Esophagus muscularis mucosa (tissue), 4 donors: ENCODE measurements around the gene ILDR1. TPM values are rescaled to one million over a fixed set of nuclear protein-coding genes. Genes with fewer than 3 reads are reported as not detected.

Experiments used
- DNase-seq: peaks from one replicate; pipeline ENCODE4 v3.0.0-alpha.2; 2017; ENCODE audit errors: extremely low spot score
- H3K27ac ChIP-seq, 4 donors: fragments of 200-600 bp; sonication (generic); replicated peaks in 1 of 4; 1 replicate in 3 of 4; 2 replicates in 1 of 4; pipeline ENCODE4 v1.5.1; 2016 to 2019; ENCODE audit warnings: mild to moderate bottlenecking in 1 of 4
- H3K27me3 ChIP-seq, 4 donors: fragments of 200-600 bp; sonication (generic); one replicate each; pipeline versions ENCODE4 v1.5.1 to v1.6.0; 2016 to 2019
- H3K36me3 ChIP-seq, 4 donors: fragments of 200-600 bp; sonication (generic); one replicate each; pipeline ENCODE4 v1.5.1; 2016 to 2019
- H3K4me1 ChIP-seq, 4 donors: fragments of 200-600 bp; sonication (generic); one replicate each; pipeline ENCODE4 v1.5.1; 2016 to 2019
- H3K4me3 ChIP-seq, 4 donors: fragments of 200-600 bp; sonication (generic); 1 replicate in 2 of 4; 2 replicates in 2 of 4; pipeline ENCODE4 v1.5.1; 2016 to 2019; ENCODE audit warnings: mild to moderate bottlenecking in 4 of 4, moderate library complexity in 1 of 4
- H3K9me3 ChIP-seq, 4 donors: fragments of 200-600 bp; sonication (generic); 1 replicate in 3 of 4; 2 replicates in 1 of 4; pipeline ENCODE4 v1.5.1; 2016 to 2019
- EP300 ChIP-seq: sonication (generic); formaldehyde crosslinking; IDR thresholded peaks from one replicate; pipeline ENCODE4 v1.6.1; 2017; ENCODE audit warnings: antibody characterized with exemption
- POLR2A ChIP-seq: fragments of 450-650 bp; IDR thresholded peaks from one replicate; pipeline ENCODE4 v1.6.1; 2017; ENCODE audit warnings: antibody characterized with exemption, moderate library complexity, mild to moderate bottlenecking, low read depth
- POLR2AphosphoS5 ChIP-seq, 2 donors: sonication (generic); formaldehyde crosslinking; IDR thresholded peaks; one replicate each; pipeline ENCODE4 v1.6.1; 2017; ENCODE audit warnings: antibody characterized with exemption in 2 of 2
- WGBS: methylation state at CpG from one replicate; pipeline ENCODE4 v1.1.5; 2018; 5-methylcytosine and 5-hydroxymethylcytosine counted together
- intact Hi-C: fragments of 100-400 bp; cut with DNase I; formaldehyde crosslinking; loops from one replicate; pipeline ENCODE4 v1.15.1; 2023
- total RNA-seq, 4 donors: library from RNA; depleted of rRNA; stranded (reverse); fragments of >200 nt; gene quantifications; one replicate each; pipeline versions ENCODE4 v1.1.0 to v1.2.1, GENCODE V29; 2016
- TF ChIP-seq, protein P1 (sequence below), 3 experiments: fragments of 200-600 bp in 2 of 3; fragments of 450-650 bp in 1 of 3; sonication (generic) in 2 of 3; IDR thresholded peaks; one replicate each; pipeline ENCODE4 v1.5.1; 2017 to 2019; ENCODE audit warnings: antibody characterized with exemption in 3 of 3, mild to moderate bottlenecking in 2 of 3, moderate library complexity in 1 of 3

Gene ILDR1
- total RNA-seq, 4 donors from 2014 or later: 0.63 TPM; not detected in 3

GRCh38 chr3:122023335-122023910, 1.4 kb upstream of the ILDR1 start:
- H3K27ac ChIP-seq: no peak overlapping the region
- TF ChIP-seq, protein P1, sequence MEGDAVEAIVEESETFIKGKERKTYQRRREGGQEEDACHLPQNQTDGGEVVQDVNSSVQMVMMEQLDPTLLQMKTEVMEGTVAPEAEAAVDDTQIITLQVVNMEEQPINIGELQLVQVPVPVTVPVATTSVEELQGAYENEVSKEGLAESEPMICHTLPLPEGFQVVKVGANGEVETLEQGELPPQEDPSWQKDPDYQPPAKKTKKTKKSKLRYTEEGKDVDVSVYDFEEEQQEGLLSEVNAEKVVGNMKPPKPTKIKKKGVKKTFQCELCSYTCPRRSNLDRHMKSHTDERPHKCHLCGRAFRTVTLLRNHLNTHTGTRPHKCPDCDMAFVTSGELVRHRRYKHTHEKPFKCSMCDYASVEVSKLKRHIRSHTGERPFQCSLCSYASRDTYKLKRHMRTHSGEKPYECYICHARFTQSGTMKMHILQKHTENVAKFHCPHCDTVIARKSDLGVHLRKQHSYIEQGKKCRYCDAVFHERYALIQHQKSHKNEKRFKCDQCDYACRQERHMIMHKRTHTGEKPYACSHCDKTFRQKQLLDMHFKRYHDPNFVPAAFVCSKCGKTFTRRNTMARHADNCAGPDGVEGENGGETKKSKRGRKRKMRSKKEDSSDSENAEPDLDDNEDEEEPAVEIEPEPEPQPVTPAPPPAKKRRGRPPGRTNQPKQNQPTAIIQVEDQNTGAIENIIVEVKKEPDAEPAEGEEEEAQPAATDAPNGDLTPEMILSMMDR (IDR thresholded peaks at IDR 0.05): no peak
- TF ChIP-seq POLR2AphosphoS5 (IDR thresholded peaks at IDR 0.05) (no peak), EP300 (no peak), POLR2A (no peak)
- peaks cover 0 to 7% (median 3%) of the 10 kb centered on the region in 4 donors for H3K4me1 ChIP-seq
- peaks cover 0 to 30% (median 3%) of the 10 kb centered on the region in 4 donors for H3K27me3 ChIP-seq
- H3K9me3 ChIP-seq: no peaks in the 10 kb centered on the region
- no peak overlapping the region for H3K4me3 ChIP-seq
- intact Hi-C loops: no loop called here
- DNase-seq: peak; percentile 74
- no peaks in the 10 kb centered on the region for H3K36me3 ChIP-seq
- 55% methylated on average over 8 of the region's 8 CpGs for WGBS

- Histone ChIP-seq H3K4me1 (peaks cover 0 to 7% (median 3%) of the 10 kb centered on the region in 4 donors), H3K27me3 (peaks cover 0 to 30% (median 3%) of the 10 kb centered on the region in 4 donors), H3K36me3 (no peaks in the 10 kb centered on the region), H3K9me3 (no peaks in the 10 kb centered on the region), H3K27ac (no peak overlapping the region), H3K4me3 (no peak overlapping the region)
- TF ChIP-seq, protein P1 (IDR thresholded peaks at IDR 0.05): no peak
- no peak for TF ChIP-seq EP300
- TF ChIP-seq POLR2A: no peak
- TF ChIP-seq POLR2AphosphoS5 (IDR thresholded peaks at IDR 0.05): no peak
- WGBS: 71% methylated on average over 1 of the region's 1 CpG
- peak; percentile 34 for DNase-seq
- intact Hi-C loops: no loop called here
Measured at GRCh38 chr3:122021037-122021436, 1.0 kb downstream of the ILDR1 start.

- H3K4me1 ChIP-seq: peaks cover 0 to 7% (median 3%) of the 10 kb centered on the region in 4 donors
Measured at GRCh38 chr3:122019493-122019892, 2.6 kb downstream of the ILDR1 start.

DNA sequence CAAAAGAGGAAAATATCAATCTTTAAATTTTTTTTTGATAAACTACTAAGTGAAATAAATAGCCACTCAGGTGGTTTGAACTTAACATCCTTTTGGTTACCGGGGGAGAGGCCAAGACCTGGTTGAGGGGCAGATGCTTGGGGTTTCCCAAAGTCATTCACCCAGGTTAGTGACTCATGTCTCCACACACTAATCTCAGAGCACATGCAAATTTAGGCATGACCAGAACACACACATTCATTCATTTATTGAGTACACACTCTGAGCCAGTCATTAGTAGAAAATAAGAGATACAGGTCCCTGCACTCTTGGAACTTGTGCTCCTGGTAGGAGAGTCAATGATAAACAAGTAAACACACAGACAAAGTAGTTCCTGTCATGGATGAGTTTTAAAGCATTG, 7.3 kb downstream of the ILDR1 start:
- 86% methylated on average over 1 of the region's 1 CpG for WGBS

More at GRCh38 chr3:122019493-122019892, 2.6 kb downstream of the ILDR1 start:
- Histone ChIP-seq H3K27me3 (peaks cover 0 to 30% (median 3%) of the 10 kb centered on the region in 4 donors), H3K36me3 (no peaks in the 10 kb centered on the region), H3K27ac (no peak overlapping the region), H3K4me3 (no peak overlapping the region), H3K9me3 (no peaks in the 10 kb centered on the region)
- intact Hi-C loops: no loop called here
- DNase-seq: peak; percentile 66
- TF ChIP-seq, protein P1 (IDR thresholded peaks at IDR 0.05): no peak
- TF ChIP-seq POLR2A (no peak), EP300 (no peak), POLR2AphosphoS5 (IDR thresholded peaks at IDR 0.05) (no peak)

More for the DNA sequence above, 7.3 kb downstream of the ILDR1 start:
- no peak overlapping the region for H3K4me3 ChIP-seq
- no peaks in the 10 kb centered on the region for H3K27me3 ChIP-seq
- H3K4me1 ChIP-seq: no peaks in the 10 kb centered on the region
- peak; percentile 24 for DNase-seq
- H3K9me3 ChIP-seq: no peaks in the 10 kb centered on the region
- no peaks in the 10 kb centered on the region for H3K36me3 ChIP-seq
- H3K27ac ChIP-seq: no peak overlapping the region
- intact Hi-C loops: no loop called here
- no peak for TF ChIP-seq POLR2AphosphoS5 (IDR thresholded peaks at IDR 0.05)
- TF ChIP-seq, protein P1 (IDR thresholded peaks at IDR 0.05): no peak
